ENCODE measurements around the gene P2RX4. TPM values are rescaled to one million over a fixed set of nuclear protein-coding genes. Genes with fewer than 3 reads are reported as not detected.

P2RX4 gene
- total and polyA plus RNA-seq, 2 of the 13 experiments (the other 11 are each of a cell fraction or from before 2014, with no cell fraction given) = 13.8 to 30.8 TPM

- Histone ChIP-seq H3K27me3 (ENCODE audit: control insufficient read depth in 1 of 2, insufficient read depth in 2 of 2, low read length in 2 of 2) (no peaks in the 10 kb centered on the region; a peak in 1 of 5 replicates), H3K4me2 (ENCODE audit: low read depth, low read length) (no peak overlapping the region), H3K36me3 (replicated peaks in 1 of 2; ENCODE audit: control insufficient read depth in 1 of 2, insufficient read depth in 2 of 2, low read length in 2 of 2) (no peaks in the 10 kb centered on the region), H3K4me3 (replicated peaks in 1 of 3; ENCODE audit: insufficient read depth in 1 of 3, low read depth in 2 of 3, low read length in 3 of 3) (no peak overlapping the region), H3K79me2 (ENCODE audit: insufficient read depth, low read length) (no peaks in the 10 kb centered on the region), H4K20me1 (ENCODE audit: insufficient read depth, low read length) (no peaks in the 10 kb centered on the region), H3K9me3 (ENCODE audit: low read length) (no peaks in the 10 kb centered on the region), H3K27ac (ENCODE audit: extremely low read length, insufficient read depth, low read length) (no peak overlapping the region), H3K4me1 (ENCODE audit: insufficient read depth, low read length) (no peaks in the 10 kb centered on the region), H3K9ac (ENCODE audit: insufficient read depth, low read depth, low read length) (no peak overlapping the region), H2AFZ (ENCODE audit: low read length) (no peak overlapping the region)
- FAIRE-seq (no peak), DNase-seq (ENCODE audit: low spot score) (no peak), ATAC-seq (no peak)
- intact Hi-C loops (cut with micrococcal nuclease; ENCODE audit: unreplicated experiment) (no loop called here), in situ Hi-C loops (cut with HindIII; ENCODE audit: extremely low pct_ligation_motif_present, low pct_unique_long_range_greater_than_20kb) (no loop called here)
- no CpG with 5 or more reads among the region's 1 CpG for WGBS (ENCODE audit: low lambda C conversion rate)
- TF ChIP-seq ETV5 (CRISPR knock-in tag; IDR thresholded peaks at IDR 0.05; ENCODE audit: borderline replicate concordance) (no peak), ZNF317 (CRISPR knock-in tag; IDR thresholded peaks at IDR 0.05) (no peak), RFX1 (IDR thresholded peaks at IDR 0.05) (no peak), HNF4A (CRISPR knock-in tag; IDR thresholded peaks at IDR 0.05) (no peak), IKZF4 (CRISPR knock-in tag; IDR thresholded peaks at IDR 0.05; ENCODE audit: borderline replicate concordance, low read depth, not compliant biosample characterization) (no peak), MAF1 (CRISPR knock-in tag; IDR thresholded peaks at IDR 0.05; ENCODE audit: borderline replicate concordance) (no peak), ZNF337 (CRISPR knock-in tag; IDR thresholded peaks at IDR 0.05; ENCODE audit: borderline replicate concordance, low read depth) (no peak), ZNF468 (CRISPR knock-in tag; IDR thresholded peaks at IDR 0.05) (no peak), ZNF83 (CRISPR knock-in tag; IDR thresholded peaks at IDR 0.05; ENCODE audit: borderline replicate concordance) (no peak), ZNF431 (CRISPR knock-in tag; IDR thresholded peaks at IDR 0.05; ENCODE audit: borderline replicate concordance, low read depth) (no peak), ZNF619 (CRISPR knock-in tag; IDR thresholded peaks at IDR 0.05) (no peak)
- BruUV-seq (replicated peaks) = no TSS peak
- CTCF ChIA-PET (ENCODE audit: low intra/inter-chr PET ratio, low total read pairs) = no interaction called here
- POLR2A ChIA-PET = no interaction called here
These were observed 43.6 kb upstream of the P2RX4 start for GRCh38 chr12:121166356-121166755.
